HCT116 (cell line): ENCODE data around the gene ZNF8. TPM values are rescaled to one million over a fixed set of nuclear protein-coding genes. Genes with fewer than 3 reads are reported as not detected.

Experiments used
- ATAC-seq: fragments of 200-7000 bp; cut with Tn5 transposase; 2 replicates; pipeline ENCODE4 v1.9.1; 2020; ENCODE audit warnings: mild to moderate bottlenecking, moderate library complexity
- BruUV-seq: library from RNA; stranded (reverse); fragments of 400-500 nt; replicated peaks from 2 replicates; lab custom pipeline; 2021; lab: Mats Ljungman, UMichigan
- CTCF ChIA-PET: fragments of 300-600 bp; sonication (Branson Sonifier 250); formaldehyde crosslinking; loops from one replicate; lab custom pipeline; 2021; ENCODE audit warnings: antibody characterized with exemption; lab: Charles Lee
- POLR2A ChIA-PET: fragments of 300-600, 350-600 bp; sonication (Branson Sonifier 250); formaldehyde crosslinking; loops from one replicate; lab custom pipeline; 2021; ENCODE audit warnings: antibody characterized with exemption; lab: Charles Lee
- RAD21 ChIA-PET, 2 experiments: fragments of 300-600 bp; sonication (Branson Sonifier 250); formaldehyde crosslinking; loops; one replicate each; lab custom pipeline; 2023; ENCODE audit warnings: low total read pairs in 2 of 2; ENCODE audit not compliant: uncharacterized antibody in 2 of 2, unreplicated experiment in 2 of 2, low non-redundant PET in 1 of 2; lab: Charles Lee
- DNase-seq: peaks from one replicate; pipeline ENCODE4 v3.0.0-alpha.2; 2010; ENCODE audit warnings: low read depth, low spot score
- H2AFZ ChIP-seq: fragments of 200-600 bp; shearing (Covaris generic), sonication (generic); 2 replicates; pipeline ENCODE4 v1.6.1; 2017; ENCODE audit warnings: low read depth, mixed run types, mixed read lengths, antibody characterized with exemption, low read length; ENCODE audit not compliant: poor library complexity, severe bottlenecking
- H3K27ac ChIP-seq: 2 replicates; pipeline ENCODE4 v1.5.1; 2012; ENCODE audit warnings: low read depth, low read length
- H3K27me3 ChIP-seq: fragments of 200-600 bp; sonication (generic); 2 replicates; pipeline ENCODE4 v1.6.1; 2016; ENCODE audit warnings: mixed run types, low read length, mixed read lengths; ENCODE audit not compliant: insufficient read depth
- H3K36me3 ChIP-seq, 2 experiments: fragments of 200-500 bp in 1 of 2; fragments of 200-600 bp in 1 of 2; sonication (Bioruptor generic) in 1 of 2; sonication (generic) in 1 of 2; 2 replicates each; pipeline versions ENCODE4 v1.5.1 to v1.6.1; 2014 to 2016; ENCODE audit warnings: low read length in 2 of 2, inconsistent platforms in 1 of 2, mixed read lengths in 1 of 2, mixed run types in 1 of 2; ENCODE audit not compliant: insufficient read depth in 2 of 2, control insufficient read depth in 1 of 2
- H3K4me1 ChIP-seq, 2 experiments: fragments of 200-600 bp in 1 of 2; sonication (generic) in 1 of 2; 2 replicates each; pipeline versions ENCODE4 v1.5.1 to v1.6.1; 2012 to 2017; ENCODE audit warnings: low read length in 2 of 2, inconsistent platforms in 1 of 2, mild to moderate bottlenecking in 1 of 2, mixed read lengths in 1 of 2, mixed run types in 1 of 2, moderate library complexity in 1 of 2; ENCODE audit not compliant: insufficient read depth in 2 of 2, control insufficient read depth in 1 of 2
- H3K4me2 ChIP-seq: fragments of 200-600 bp; sonication (generic); 2 replicates; pipeline ENCODE4 v1.6.1; 2017; ENCODE audit warnings: mixed run types, low read length, mixed read lengths
- H3K4me3 ChIP-seq, 2 experiments: fragments of 200-600 bp in 1 of 2; sonication (generic) in 1 of 2; replicated peaks in 1 of 2; 2 replicates each; pipeline ENCODE4 v1.5.1; 2011 to 2016; ENCODE audit warnings: low read length in 2 of 2, control low read depth in 1 of 2, low read depth in 1 of 2, mild to moderate bottlenecking in 1 of 2, mixed read lengths in 1 of 2, mixed run types in 1 of 2
- H3K79me2 ChIP-seq: fragments of 200-600 bp; sonication (generic); 2 replicates; pipeline ENCODE4 v1.6.1; 2017; ENCODE audit warnings: mild to moderate bottlenecking, mixed run types, low read length, moderate library complexity, mixed read lengths; ENCODE audit not compliant: insufficient read depth
- H3K9ac ChIP-seq: fragments of 200-600 bp; sonication (generic); 2 replicates; pipeline ENCODE4 v1.6.1; 2016; ENCODE audit warnings: low read length, mixed read lengths
- H3K9me2 ChIP-seq: fragments of 200-600 bp; sonication (generic), shearing (Covaris generic); 2 replicates; pipeline ENCODE4 v1.6.1; 2017; ENCODE audit warnings: mixed run types, mild to moderate bottlenecking, moderate library complexity; ENCODE audit not compliant: insufficient read depth
- H3K9me3 ChIP-seq, 2 experiments: fragments of 200-500 bp in 1 of 2; fragments of 200-600 bp in 1 of 2; sonication (Bioruptor generic) in 1 of 2; sonication (generic) in 1 of 2; 2 replicates each; pipeline ENCODE4 v1.6.1; 2014 to 2017; ENCODE audit warnings: low read length in 2 of 2, mixed read lengths in 2 of 2, inconsistent platforms in 1 of 2, low read depth in 1 of 2, mild to moderate bottlenecking in 1 of 2, mixed run types in 1 of 2, moderate library complexity in 1 of 2; ENCODE audit not compliant: control insufficient read depth in 1 of 2, insufficient read depth in 1 of 2
- H4K20me1 ChIP-seq: fragments of 200-600 bp; sonication (generic), shearing (Covaris generic); 2 replicates; pipeline ENCODE4 v1.6.1; 2017; ENCODE audit warnings: mixed run types, mild to moderate bottlenecking, moderate library complexity; ENCODE audit not compliant: insufficient read depth
- CBX3 ChIP-seq: IDR thresholded peaks from 2 replicates; pipeline ENCODE4 v1.6.1; 2012; ENCODE audit warnings: low read depth
- ELF1 ChIP-seq: IDR thresholded peaks from 2 replicates; pipeline ENCODE4 v1.6.1; 2012; ENCODE audit warnings: low read depth, borderline replicate concordance
- EZH2 ChIP-seq: fragments of 200-600 bp; sonication (generic); IDR thresholded peaks from 2 replicates; pipeline ENCODE4 v1.6.1; 2017; ENCODE audit warnings: antibody characterized with exemption, mixed run types
- JUND ChIP-seq: IDR thresholded peaks from 2 replicates; pipeline ENCODE4 v1.6.1; 2012
- POLR2A ChIP-seq: IDR thresholded peaks from 2 replicates; pipeline ENCODE4 v1.7.0; 2011; ENCODE audit warnings: borderline replicate concordance; ENCODE audit not compliant: insufficient read depth, insufficient read length; ENCODE audit errors: extremely low read depth
- POLR2AphosphoS5 ChIP-seq: IDR thresholded peaks from 2 replicates; pipeline ENCODE4 v1.6.1; 2011; ENCODE audit warnings: mild to moderate bottlenecking, low read depth, low read length, moderate library complexity
- RAD21 ChIP-seq: IDR thresholded peaks from 2 replicates; pipeline ENCODE4 v1.6.1; 2012; ENCODE audit warnings: low read depth, mild to moderate bottlenecking
- SIN3A ChIP-seq: IDR thresholded peaks from 2 replicates; pipeline ENCODE4 v1.6.1; 2012; ENCODE audit warnings: low read depth
- SP1 ChIP-seq: IDR thresholded peaks from 2 replicates; pipeline ENCODE4 v1.6.1; 2012; ENCODE audit warnings: low read depth
- TCF7L2 ChIP-seq: IDR thresholded peaks from 2 replicates; pipeline ENCODE4 v1.7.0; 2011; ENCODE audit warnings: borderline replicate concordance, inconsistent platforms; ENCODE audit not compliant: insufficient read depth, insufficient read length; ENCODE audit errors: extremely low read depth
- YY1 ChIP-seq: IDR thresholded peaks from 2 replicates; pipeline ENCODE4 v1.6.1; 2011; ENCODE audit warnings: low read length, low read depth, moderate library complexity, mild to moderate bottlenecking; ENCODE audit not compliant: insufficient replicate concordance; ENCODE audit errors: extremely low read depth
- ZFX ChIP-seq: fragments of 450-650 bp; IDR thresholded peaks from 2 replicates; pipeline ENCODE4 v1.6.1; 2017
- ZNF274 ChIP-seq: fragments of 200-500 bp; sonication (Bioruptor generic); IDR thresholded peaks from 2 replicates; pipeline ENCODE4 v1.6.1; 2014; ENCODE audit warnings: mild to moderate bottlenecking, low read depth, low read length, inconsistent platforms
- intact Hi-C: fragments of 100-400 bp; cut with micrococcal nuclease; formaldehyde crosslinking; loops from 2 replicates; pipeline ENCODE4 v1.10.0; 2022
- total RNA-seq: library from RNA; stranded (reverse); gene quantifications from one replicate; pipeline ENCODE4 v1.2.1, GENCODE V29; 2021; ENCODE audit not compliant: unreplicated experiment
- TF ChIP-seq, protein P1 (sequence below): IDR thresholded peaks from 2 replicates; pipeline ENCODE4 v1.6.1; 2012; ENCODE audit warnings: low read depth
- TF ChIP-seq, protein P2 (sequence below), 3 experiments: fragments of 200-600 bp in 1 of 3; sonication (generic) in 1 of 3; IDR thresholded peaks in 2 of 3; conservative IDR thresholded peaks in 1 of 3; 2 replicates each; pipeline ENCODE4 v1.5.1; 2012 to 2017; ENCODE audit warnings: low read depth in 2 of 3, low read length in 2 of 3, antibody characterized with exemption in 1 of 3, borderline replicate concordance in 1 of 3, control low read depth in 1 of 3, mild to moderate bottlenecking in 1 of 3, mixed read lengths in 1 of 3, mixed run types in 1 of 3, moderate library complexity in 1 of 3; ENCODE audit not compliant: insufficient read depth in 1 of 3
- TF ChIP-seq, protein P3 (sequence below): IDR thresholded peaks from 2 replicates; pipeline ENCODE4 v1.6.1; 2012
- TF ChIP-seq, protein P4 (sequence below): IDR thresholded peaks from 2 replicates; pipeline ENCODE4 v1.6.1; 2011; ENCODE audit warnings: mild to moderate bottlenecking, low read length, moderate library complexity; ENCODE audit not compliant: insufficient replicate concordance; ENCODE audit errors: extremely low read depth

ZNF8 gene
- total RNA-seq, 1 experiment from 2014 or later: 6.4 TPM

DNA sequence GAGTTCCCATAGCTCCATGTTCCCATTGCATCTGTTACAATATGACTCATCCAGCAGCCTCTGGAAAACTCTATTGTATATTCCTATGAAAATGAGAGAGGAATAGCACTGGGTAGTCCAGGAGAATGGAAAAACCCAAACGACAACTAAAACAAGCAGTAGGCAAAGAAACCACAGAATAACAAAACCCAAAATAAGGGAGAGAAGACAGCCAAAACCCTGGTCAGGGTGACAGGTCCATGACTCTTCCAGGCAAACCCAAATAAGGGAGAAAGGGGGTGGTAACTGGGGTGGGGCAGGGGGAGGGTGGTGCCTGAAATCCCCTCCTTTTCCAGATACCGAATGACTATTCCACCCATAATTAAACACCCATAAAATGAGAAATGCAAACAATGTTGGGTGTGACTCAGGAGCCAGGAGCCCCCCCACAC is 4.0 kb upstream of the ZNF8 start:
- Histone ChIP-seq H3K79me2 (peaks cover 8% of the 10 kb centered on the region), H4K20me1 (no peaks in the 10 kb centered on the region), H3K9ac (no peak overlapping the region), H3K9me2 (no peaks in the 10 kb centered on the region), H2AFZ (no peak overlapping the region), H3K4me2 (no peak overlapping the region), H3K27me3 (no peaks in the 10 kb centered on the region), H3K9me3 (peaks cover 0 to 28% of the 10 kb centered on the region in 2 experiments; a peak in 2 of 4 replicates), H3K36me3 (peaks cover 0 to 2% of the 10 kb centered on the region in 2 experiments; a peak in 1 of 4 replicates), H3K4me3 (no peak overlapping the region), H3K4me1 (peaks cover 1 to 17% of the 10 kb centered on the region in 2 experiments; a peak in 3 of 4 replicates), H3K27ac (no peak overlapping the region)
- ChIA-PET RAD21 (no interaction called here), POLR2A (no interaction called here), CTCF (no interaction called here)
- DNase-seq (no peak), ATAC-seq (no peak)
- intact Hi-C loops: no loop called here
- TF ChIP-seq ZFX: no peak
- no peak for TF ChIP-seq POLR2A
- no peak for TF ChIP-seq RAD21
- TF ChIP-seq JUND: no peak
- no peak for TF ChIP-seq YY1
- TF ChIP-seq CBX3: no peak
- TF ChIP-seq ZNF274: no peak
- TF ChIP-seq, protein P1, sequence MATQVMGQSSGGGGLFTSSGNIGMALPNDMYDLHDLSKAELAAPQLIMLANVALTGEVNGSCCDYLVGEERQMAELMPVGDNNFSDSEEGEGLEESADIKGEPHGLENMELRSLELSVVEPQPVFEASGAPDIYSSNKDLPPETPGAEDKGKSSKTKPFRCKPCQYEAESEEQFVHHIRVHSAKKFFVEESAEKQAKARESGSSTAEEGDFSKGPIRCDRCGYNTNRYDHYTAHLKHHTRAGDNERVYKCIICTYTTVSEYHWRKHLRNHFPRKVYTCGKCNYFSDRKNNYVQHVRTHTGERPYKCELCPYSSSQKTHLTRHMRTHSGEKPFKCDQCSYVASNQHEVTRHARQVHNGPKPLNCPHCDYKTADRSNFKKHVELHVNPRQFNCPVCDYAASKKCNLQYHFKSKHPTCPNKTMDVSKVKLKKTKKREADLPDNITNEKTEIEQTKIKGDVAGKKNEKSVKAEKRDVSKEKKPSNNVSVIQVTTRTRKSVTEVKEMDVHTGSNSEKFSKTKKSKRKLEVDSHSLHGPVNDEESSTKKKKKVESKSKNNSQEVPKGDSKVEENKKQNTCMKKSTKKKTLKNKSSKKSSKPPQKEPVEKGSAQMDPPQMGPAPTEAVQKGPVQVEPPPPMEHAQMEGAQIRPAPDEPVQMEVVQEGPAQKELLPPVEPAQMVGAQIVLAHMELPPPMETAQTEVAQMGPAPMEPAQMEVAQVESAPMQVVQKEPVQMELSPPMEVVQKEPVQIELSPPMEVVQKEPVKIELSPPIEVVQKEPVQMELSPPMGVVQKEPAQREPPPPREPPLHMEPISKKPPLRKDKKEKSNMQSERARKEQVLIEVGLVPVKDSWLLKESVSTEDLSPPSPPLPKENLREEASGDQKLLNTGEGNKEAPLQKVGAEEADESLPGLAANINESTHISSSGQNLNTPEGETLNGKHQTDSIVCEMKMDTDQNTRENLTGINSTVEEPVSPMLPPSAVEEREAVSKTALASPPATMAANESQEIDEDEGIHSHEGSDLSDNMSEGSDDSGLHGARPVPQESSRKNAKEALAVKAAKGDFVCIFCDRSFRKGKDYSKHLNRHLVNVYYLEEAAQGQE: no peak
- TF ChIP-seq, protein P2, sequence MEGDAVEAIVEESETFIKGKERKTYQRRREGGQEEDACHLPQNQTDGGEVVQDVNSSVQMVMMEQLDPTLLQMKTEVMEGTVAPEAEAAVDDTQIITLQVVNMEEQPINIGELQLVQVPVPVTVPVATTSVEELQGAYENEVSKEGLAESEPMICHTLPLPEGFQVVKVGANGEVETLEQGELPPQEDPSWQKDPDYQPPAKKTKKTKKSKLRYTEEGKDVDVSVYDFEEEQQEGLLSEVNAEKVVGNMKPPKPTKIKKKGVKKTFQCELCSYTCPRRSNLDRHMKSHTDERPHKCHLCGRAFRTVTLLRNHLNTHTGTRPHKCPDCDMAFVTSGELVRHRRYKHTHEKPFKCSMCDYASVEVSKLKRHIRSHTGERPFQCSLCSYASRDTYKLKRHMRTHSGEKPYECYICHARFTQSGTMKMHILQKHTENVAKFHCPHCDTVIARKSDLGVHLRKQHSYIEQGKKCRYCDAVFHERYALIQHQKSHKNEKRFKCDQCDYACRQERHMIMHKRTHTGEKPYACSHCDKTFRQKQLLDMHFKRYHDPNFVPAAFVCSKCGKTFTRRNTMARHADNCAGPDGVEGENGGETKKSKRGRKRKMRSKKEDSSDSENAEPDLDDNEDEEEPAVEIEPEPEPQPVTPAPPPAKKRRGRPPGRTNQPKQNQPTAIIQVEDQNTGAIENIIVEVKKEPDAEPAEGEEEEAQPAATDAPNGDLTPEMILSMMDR (IDR thresholded peaks at IDR 0.05 in 2 of 3, conservative IDR thresholded peaks at IDR 0.05 in 1 of 3; ENCODE audit: borderline replicate concordance in 1 of 3, insufficient read depth in 1 of 3, low read depth in 2 of 3, low read length in 2 of 3): no peak
- no peak for TF ChIP-seq EZH2
- TF ChIP-seq, protein P3, sequence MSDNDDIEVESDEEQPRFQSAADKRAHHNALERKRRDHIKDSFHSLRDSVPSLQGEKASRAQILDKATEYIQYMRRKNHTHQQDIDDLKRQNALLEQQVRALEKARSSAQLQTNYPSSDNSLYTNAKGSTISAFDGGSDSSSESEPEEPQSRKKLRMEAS: no peak
- no peak for TF ChIP-seq POLR2AphosphoS5
- TF ChIP-seq ELF1: no peak
- TF ChIP-seq SIN3A: no peak
- no peak for TF ChIP-seq TCF7L2
- TF ChIP-seq, protein P4, sequence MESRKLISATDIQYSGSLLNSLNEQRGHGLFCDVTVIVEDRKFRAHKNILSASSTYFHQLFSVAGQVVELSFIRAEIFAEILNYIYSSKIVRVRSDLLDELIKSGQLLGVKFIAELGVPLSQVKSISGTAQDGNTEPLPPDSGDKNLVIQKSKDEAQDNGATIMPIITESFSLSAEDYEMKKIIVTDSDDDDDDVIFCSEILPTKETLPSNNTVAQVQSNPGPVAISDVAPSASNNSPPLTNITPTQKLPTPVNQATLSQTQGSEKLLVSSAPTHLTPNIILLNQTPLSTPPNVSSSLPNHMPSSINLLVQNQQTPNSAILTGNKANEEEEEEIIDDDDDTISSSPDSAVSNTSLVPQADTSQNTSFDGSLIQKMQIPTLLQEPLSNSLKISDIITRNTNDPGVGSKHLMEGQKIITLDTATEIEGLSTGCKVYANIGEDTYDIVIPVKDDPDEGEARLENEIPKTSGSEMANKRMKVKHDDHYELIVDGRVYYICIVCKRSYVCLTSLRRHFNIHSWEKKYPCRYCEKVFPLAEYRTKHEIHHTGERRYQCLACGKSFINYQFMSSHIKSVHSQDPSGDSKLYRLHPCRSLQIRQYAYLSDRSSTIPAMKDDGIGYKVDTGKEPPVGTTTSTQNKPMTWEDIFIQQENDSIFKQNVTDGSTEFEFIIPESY: no peak
- TF ChIP-seq SP1: no peak
- no TSS peak for BruUV-seq
